K562 (cell line): ENCODE results near the gene ZMIZ1. TPM values are rescaled to one million over a fixed set of nuclear protein-coding genes. Genes with fewer than 3 reads are reported as not detected.

Source experiments
- ATAC-seq: fragments of 200-7000 bp; cut with Tn5 transposase; 3 replicates; pipeline ENCODE4 v1.9.1; 2020; ENCODE audit warnings: moderate library complexity
- BruUV-seq: library from RNA; stranded (reverse); fragments of 400-500 nt; replicated peaks from 2 replicates; lab custom pipeline; 2021; lab: Mats Ljungman, UMichigan
- CTCF ChIA-PET: fragments of 300-600 bp; formaldehyde crosslinking; extraction: SDS; loops from one replicate; lab custom pipeline; 2021; ENCODE audit warnings: low intra/inter-chr PET ratio; lab: Yijun Ruan, JAX
- POLR2A ChIA-PET: fragments of 300-600, 350-650 bp; sonication (Branson Sonifier 250); formaldehyde crosslinking; extraction: SDS; loops from one replicate; lab custom pipeline; 2021; ENCODE audit warnings: antibody characterized with exemption, inconsistent platforms; lab: Yijun Ruan, JAX
- DNase-seq, 4 experiments: peaks; one replicate each; pipeline versions ENCODE4 v3.0.0 to v3.0.0-alpha.2; 2011 to 2018; ENCODE audit warnings: low spot score in 3 of 4, mixed read lengths in 3 of 4; ENCODE audit errors: extremely low read depth in 1 of 4
- FAIRE-seq: peaks from 2 replicates; lab custom pipeline; 2011; peaks lifted over from hg19 to GRCh38; lab: Jason Lieb, UNC
- H2AFZ ChIP-seq: 2 replicates; pipeline ENCODE4 v1.6.0; 2011; ENCODE audit warnings: low read depth, low read length, control low read depth, inconsistent platforms
- H3K27ac ChIP-seq: fragments of 200-600 bp; 3 replicates; pipeline ENCODE4 v1.8.0; 2011; ENCODE audit warnings: low read depth, mild to moderate bottlenecking, control low read depth, inconsistent platforms, low read length, moderate library complexity, mixed read lengths; ENCODE audit errors: extremely low read depth
- H3K27me3 ChIP-seq, 2 experiments: fragments of 300-600 bp in 1 of 2; 2 replicates in 1 of 2; 3 replicates in 1 of 2; pipeline versions ENCODE4 v1.6.0 to v1.8.0; 2011; ENCODE audit warnings: inconsistent platforms in 2 of 2, low read length in 2 of 2, mild to moderate bottlenecking in 1 of 2, mixed read lengths in 1 of 2, moderate library complexity in 1 of 2; ENCODE audit not compliant: control insufficient read depth in 2 of 2, insufficient read depth in 2 of 2
- H3K36me3 ChIP-seq: fragments of 300-600 bp; 3 replicates; pipeline ENCODE4 v1.8.0; 2011; ENCODE audit warnings: mild to moderate bottlenecking, low read length, inconsistent platforms; ENCODE audit not compliant: control insufficient read depth, insufficient read depth
- H3K4me1 ChIP-seq, 2 experiments: fragments of 200-600 bp in 1 of 2; replicated peaks in 1 of 2; 2 replicates in 1 of 2; 3 replicates in 1 of 2; pipeline versions ENCODE4 v1.5.1 to v1.8.0; 2011; ENCODE audit warnings: inconsistent platforms in 2 of 2, low read length in 2 of 2, mild to moderate bottlenecking in 1 of 2, mixed read lengths in 1 of 2, moderate library complexity in 1 of 2; ENCODE audit not compliant: control insufficient read depth in 2 of 2, insufficient read depth in 2 of 2
- H3K4me2 ChIP-seq: 2 replicates; pipeline ENCODE4 v1.6.1; 2011; ENCODE audit warnings: low read length, control low read depth, inconsistent platforms, mixed read lengths; ENCODE audit not compliant: insufficient read depth
- H3K4me3 ChIP-seq: fragments of 200-600 bp; sonication (generic), shearing (Covaris generic); 2 replicates; pipeline ENCODE4 v1.5.1; 2016; ENCODE audit warnings: control low read depth, inconsistent platforms
- H3K79me2 ChIP-seq: fragments of 200-600 bp; 3 replicates; pipeline ENCODE4 v1.8.0; 2011; ENCODE audit warnings: low read length, inconsistent platforms; ENCODE audit not compliant: control insufficient read depth, insufficient read depth
- H3K9ac ChIP-seq, 2 experiments: 2 replicates each; pipeline versions ENCODE4 v1.6.0 to v1.6.1; 2011; ENCODE audit warnings: low read depth in 2 of 2, low read length in 2 of 2, control low read depth in 1 of 2, inconsistent platforms in 1 of 2, mild to moderate bottlenecking in 1 of 2, mixed read lengths in 1 of 2; ENCODE audit not compliant: insufficient read depth in 1 of 2
- H3K9me1 ChIP-seq: one replicate; pipeline ENCODE4 v1.6.0; 2011; ENCODE audit warnings: inconsistent platforms, mild to moderate bottlenecking, low read length, moderate library complexity; ENCODE audit not compliant: control insufficient read depth, insufficient read depth
- H3K9me3 ChIP-seq: replicated peaks from 2 replicates; pipeline ENCODE4 v1.5.1; 2011; ENCODE audit warnings: low read depth, low read length, inconsistent platforms; ENCODE audit not compliant: control insufficient read depth, insufficient read depth
- H4K20me1 ChIP-seq: replicated peaks from 2 replicates; pipeline ENCODE4 v1.6.1; 2011; ENCODE audit warnings: low read length, inconsistent platforms, mixed read lengths; ENCODE audit not compliant: control insufficient read depth, insufficient read depth
- ATF6 ChIP-seq: sonication (generic); formaldehyde crosslinking; IDR thresholded peaks from 2 replicates; pipeline ENCODE4 v1.4.0; 2020; ENCODE audit warnings: mild to moderate bottlenecking, missing genetic modification reagents
- CEBPZ ChIP-seq: fragments of 150-350 bp; IDR thresholded peaks from 2 replicates; pipeline ENCODE4 v1.6.1; 2014; ENCODE audit warnings: low read depth, mild to moderate bottlenecking, low read length, borderline replicate concordance
- CHD2 ChIP-seq: IDR thresholded peaks from 2 replicates; pipeline ENCODE4 v1.6.1; 2011; ENCODE audit warnings: low read depth, low read length
- FOS ChIP-seq: IDR thresholded peaks from 3 replicates; pipeline ENCODE4 v1.6.1; 2011; ENCODE audit not compliant: insufficient read length; ENCODE audit errors: extremely low read depth
- HIVEP1 ChIP-seq: fragments of 250-450 bp; sonication (Bioruptor Pico); IDR thresholded peaks from 2 replicates; pipeline ENCODE4 v1.4.0; 2020; ENCODE audit warnings: mild to moderate bottlenecking
- HMGN3 ChIP-seq: IDR thresholded peaks from 2 replicates; pipeline ENCODE4 v1.6.1; 2011; ENCODE audit warnings: borderline replicate concordance, low read depth, mild to moderate bottlenecking, mixed read lengths, low read length; ENCODE audit not compliant: insufficient read length; ENCODE audit errors: extremely low read depth
- ID3 ChIP-seq, 2 experiments: fragments of 250-450 bp in 1 of 2; fragments of 450-650 bp in 1 of 2; sonication (Bioruptor Pico) in 1 of 2; IDR thresholded peaks; 2 replicates each; pipeline versions ENCODE4 v1.6.1 to v1.8.0; 2016 to 2021; ENCODE audit warnings: mild to moderate bottlenecking in 2 of 2, moderate library complexity in 2 of 2, missing compliant biosample characterization in 1 of 2, missing genetic modification characterization in 1 of 2
- KDM1A ChIP-seq, 2 experiments: fragments of 450-650 bp; IDR thresholded peaks; 2 replicates each; pipeline ENCODE4 v1.6.1; 2016; ENCODE audit warnings: mild to moderate bottlenecking in 2 of 2
- NR3C1 ChIP-seq: sonication (generic); formaldehyde crosslinking; IDR thresholded peaks from 2 replicates; pipeline ENCODE4 v1.8.1; 2022; ENCODE audit warnings: missing genetic modification reagents
- RBM25 ChIP-seq: fragments of 200-400 bp; formaldehyde crosslinking; IDR thresholded peaks from 2 replicates; pipeline ENCODE4 v1.6.1; 2018; ENCODE audit warnings: low read length, low read depth, moderate library complexity; ENCODE audit not compliant: severe bottlenecking
- SMAD1 ChIP-seq: fragments of 150-350 bp; IDR thresholded peaks from 2 replicates; pipeline ENCODE4 v1.6.1; 2014; ENCODE audit warnings: low read length, low read depth; ENCODE audit not compliant: partially characterized antibody
- YBX1 ChIP-seq: fragments of 450-650 bp; IDR thresholded peaks from 2 replicates; pipeline ENCODE4 v1.7.1; 2016; ENCODE audit warnings: mild to moderate bottlenecking
- ZNF24 ChIP-seq: fragments of 450-650 bp; IDR thresholded peaks from 2 replicates; pipeline ENCODE4 v1.6.1; 2016
- ZNF354B ChIP-seq: fragments of 250-450 bp; sonication (Bioruptor Pico); IDR thresholded peaks from 2 replicates; pipeline ENCODE4 v1.4.0; 2020
- ZNF696 ChIP-seq: fragments of 250-450 bp; sonication (Bioruptor Pico); conservative IDR thresholded peaks from 2 replicates; pipeline ENCODE4 v1.4.0; 2020; ENCODE audit warnings: mild to moderate bottlenecking, moderate library complexity
- WGBS: fragments of 100-300 bp; shearing (Covaris generic); methylation state at CpG from one replicate; pipeline ENCODE4 v1.1.6; 2016; ENCODE audit warnings: low coverage, mixed read lengths; ENCODE audit not compliant: insufficient coverage; ENCODE audit errors: missing lambda C conversion rate; 5-methylcytosine and 5-hydroxymethylcytosine counted together
- in situ Hi-C: fragments of 300-500 bp; cut with MboI; formaldehyde crosslinking; loops from 4 replicates; pipeline ENCODE4 v1.15.0; 2018; ENCODE audit warnings: inconsistent platforms, mixed read lengths
- intact Hi-C: fragments of 100-400 bp; cut with micrococcal nuclease; formaldehyde crosslinking; loops from 2 replicates; pipeline ENCODE4 v1.14.2; 2022
- polyA plus RNA-seq, 8 experiments: library from polyadenylated mRNA; depleted of rRNA in 4 of 8; stranded (reverse) in 5 of 8; unstranded in 3 of 8; fragments of >200 nt; fragmentation: Nextera tagmentation in 2 of 8; fragmentation: Illumina TruSeq in 1 of 8; extraction: Ambion mirVana in 2 of 8; extraction: Trizol in 1 of 8; gene quantifications; 2 replicates each; pipeline versions ENCODE4 v1.2.1 to v1.2.3, GENCODE V29; 2011 to 2014; ENCODE audit warnings: inconsistent platforms in 1 of 8, missing spikeins in 1 of 8
- total RNA-seq, 7 experiments: library from RNA; depleted of rRNA in 6 of 7; stranded (reverse); fragments of >200 nt in 6 of 7; fragmentation: Illumina TruSeq in 2 of 7; extraction: Trizol in 2 of 7; gene quantifications; 2 replicates each; pipeline versions ENCODE4 v1.2.1 to v1.2.3, GENCODE V29; 2011 to 2021; ENCODE audit warnings: low replicate concordance in 1 of 7

ZMIZ1 gene
- total and polyA plus RNA-seq, 9 of the 15 experiments (the other 6 are each of a cell fraction or from before 2014, with no cell fraction given) = 1.0 to 37.3 (median 4.3) TPM

- no peak for TF ChIP-seq SMAD1
- peak in 1 of 2 experiments; percentile 45; a peak in 2 of 4 replicates for TF ChIP-seq KDM1A (IDR thresholded peaks at IDR 0.05)
- TF ChIP-seq RBM25 = peak; percentile 82
- no peak for TF ChIP-seq ATF6 (CRISPR knock-in tag)
These were observed 137.7 kb downstream of the ZMIZ1 start (continued) for GRCh38 chr10:79206300-79207095.

- ATAC-seq (no peak), DNase-seq (no peak), FAIRE-seq (no peak)
- H3K79me2 ChIP-seq = no peaks in the 10 kb centered on the region
- 0 out of 4 replicates have a peak overlapping the region, but pooled peaks of 1 of the 2 experiments have one; percentile 40 for H3K9ac ChIP-seq
- CTCF ChIA-PET = no interaction called here
- no TSS peak for BruUV-seq
- no peaks in the 10 kb centered on the region for H3K4me1 ChIP-seq
- H4K20me1 ChIP-seq = peaks cover 7% of the 10 kb centered on the region
- POLR2A ChIA-PET = interaction anchor here (0.6 kb wide), 1 partner anchor 22 kb away, joined by 5 read pairs; no protein-coding TSS in a partner anchor
- H3K27me3 ChIP-seq = no peaks in the 10 kb centered on the region
- peaks cover 44% of the 10 kb centered on the region; the same call in 2 of the 3 replicates for H3K36me3 ChIP-seq
- H3K4me3 ChIP-seq = no peak overlapping the region
- in situ Hi-C loops = no loop called here
- TF ChIP-seq ZNF24 (no peak), NR3C1 (no peak), CEBPZ (no peak), ZNF696 (CRISPR knock-in tag) (no peak), CHD2 (no peak), YBX1 (no peak), ZNF354B (no peak), FOS (no peak), HMGN3 (no peak), HIVEP1 (CRISPR knock-in tag) (no peak), ID3 (CRISPR knock-in tag; IDR thresholded peaks at IDR 0.05) (no peak), ID3 (tag; IDR thresholded peaks at IDR 0.05) (no peak)
- H3K9me1 ChIP-seq = peaks cover 9% of the 10 kb centered on the region
- H3K27ac ChIP-seq = no peak overlapping the region
- H2AFZ ChIP-seq = no peak overlapping the region
- WGBS = 82% methylated on average over 4 of the region's 4 CpGs
- H3K9me3 ChIP-seq = no peaks in the 10 kb centered on the region
- intact Hi-C loops = no loop called here
- no peak overlapping the region for H3K4me2 ChIP-seq
These were observed 138.3 kb downstream of the ZMIZ1 start for GRCh38 chr10:79207096-79207357.
